H9 (cell line): ENCODE data around the gene ARIH1. TPM values are rescaled to one million over a fixed set of nuclear protein-coding genes. Genes with fewer than 3 reads are reported as not detected.

ENCODE experiments used
- DNase-seq: peaks from one replicate; pipeline ENCODE4 v3.0.0-alpha.2; 2017
- H2AFZ ChIP-seq: one replicate; pipeline ENCODE4 v1.6.1; 2013; ENCODE audit warnings: mild to moderate bottlenecking, low read length, control low read depth, moderate library complexity
- H2AK5ac ChIP-seq: 2 replicates; pipeline ENCODE4 v1.6.1; 2013; ENCODE audit warnings: low read length, control low read depth, mixed read lengths; ENCODE audit not compliant: insufficient read length
- H2BK120ac ChIP-seq: one replicate; pipeline ENCODE4 v1.6.1; 2013; ENCODE audit warnings: low read depth, mild to moderate bottlenecking, low read length, control low read depth, inconsistent platforms; ENCODE audit not compliant: poor library complexity, severe bottlenecking
- H2BK12ac ChIP-seq: 2 replicates; pipeline ENCODE4 v1.6.1; 2013; ENCODE audit warnings: low read length, control low read depth, mixed read lengths, low read depth; ENCODE audit not compliant: insufficient read length
- H2BK15ac ChIP-seq: 2 replicates; pipeline ENCODE4 v1.6.1; 2013; ENCODE audit warnings: low read depth, low read length, control low read depth
- H2BK20ac ChIP-seq: one replicate; pipeline ENCODE4 v1.6.1; 2013; ENCODE audit warnings: low read depth, mild to moderate bottlenecking, low read length, control low read depth, inconsistent platforms; ENCODE audit not compliant: poor library complexity, severe bottlenecking
- H2BK5ac ChIP-seq: 2 replicates; pipeline ENCODE4 v1.6.1; 2013; ENCODE audit warnings: low read length, control low read depth, mixed read lengths; ENCODE audit not compliant: insufficient read length
- H3K14ac ChIP-seq: 2 replicates; pipeline ENCODE4 v1.6.1; 2013; ENCODE audit warnings: low read length, control low read depth; ENCODE audit not compliant: insufficient read depth
- H3K18ac ChIP-seq: 2 replicates; pipeline ENCODE4 v1.6.1; 2013; ENCODE audit warnings: low read depth, mild to moderate bottlenecking, mixed read lengths, low read length, control low read depth; ENCODE audit not compliant: insufficient read length
- H3K23ac ChIP-seq: 2 replicates; pipeline ENCODE4 v1.6.1; 2013; ENCODE audit warnings: low read length, control low read depth, mixed read lengths, low read depth; ENCODE audit not compliant: insufficient read length
- H3K23me2 ChIP-seq: 2 replicates; pipeline ENCODE4 v1.6.1; 2013; ENCODE audit warnings: low read depth, mild to moderate bottlenecking, mixed read lengths, low read length, control low read depth; ENCODE audit not compliant: insufficient read length, poor library complexity, severe bottlenecking
- H3K27ac ChIP-seq: 2 replicates; pipeline ENCODE4 v1.5.1; 2013; ENCODE audit warnings: low read length, control low read depth, mixed read lengths, low read depth; ENCODE audit not compliant: insufficient read length
- H3K27me3 ChIP-seq: 2 replicates; pipeline ENCODE4 v1.6.1; 2013; ENCODE audit warnings: low read length, control low read depth, inconsistent platforms; ENCODE audit not compliant: insufficient read depth
- H3K4ac ChIP-seq: 2 replicates; pipeline ENCODE4 v1.6.1; 2013; ENCODE audit warnings: low read depth, mild to moderate bottlenecking, control low read depth, inconsistent platforms, low read length, moderate library complexity
- H3K4me1 ChIP-seq: 2 replicates; pipeline ENCODE4 v1.6.1; 2013; ENCODE audit warnings: low read length, control low read depth, inconsistent platforms; ENCODE audit not compliant: insufficient read depth
- H3K4me2 ChIP-seq: 2 replicates; pipeline ENCODE4 v1.6.1; 2013; ENCODE audit warnings: low read length, control low read depth, mixed read lengths; ENCODE audit not compliant: insufficient read length, insufficient read depth
- H3K56ac ChIP-seq: 2 replicates; pipeline ENCODE4 v1.6.1; 2013; ENCODE audit warnings: low read depth, mild to moderate bottlenecking, mixed read lengths, low read length, control low read depth; ENCODE audit not compliant: insufficient read length
- H3K79me1 ChIP-seq: 2 replicates; pipeline ENCODE4 v1.6.1; 2013; ENCODE audit warnings: low read depth, mild to moderate bottlenecking, moderate library complexity, low read length, control low read depth, inconsistent platforms; ENCODE audit not compliant: insufficient read depth, poor library complexity, severe bottlenecking
- H3K79me2 ChIP-seq: 2 replicates; pipeline ENCODE4 v1.6.1; 2013; ENCODE audit warnings: low read length, control low read depth, inconsistent platforms; ENCODE audit not compliant: insufficient read depth
- H3K9ac ChIP-seq: 2 replicates; pipeline ENCODE4 v1.6.1; 2013; ENCODE audit warnings: low read length, control low read depth, mixed read lengths; ENCODE audit not compliant: insufficient read length; ENCODE audit errors: extremely low read depth
- H3K9me3 ChIP-seq: one replicate; pipeline ENCODE4 v1.6.1; 2013; ENCODE audit warnings: low read depth, low read length, inconsistent platforms; ENCODE audit not compliant: control insufficient read depth
- H3T11ph ChIP-seq: one replicate; pipeline ENCODE4 v1.6.1; 2013; ENCODE audit warnings: mild to moderate bottlenecking, low read length, control low read depth, inconsistent platforms
- H4K20me1 ChIP-seq: one replicate; pipeline ENCODE4 v1.6.1; 2013; ENCODE audit not compliant: control insufficient read depth, insufficient read length, insufficient read depth
- H4K5ac ChIP-seq: 2 replicates; pipeline ENCODE4 v1.6.1; 2013; ENCODE audit warnings: low read depth, mild to moderate bottlenecking, mixed read lengths, low read length, control low read depth; ENCODE audit not compliant: insufficient read length
- H4K8ac ChIP-seq: replicated peaks from 2 replicates; pipeline ENCODE4 v1.6.1; 2013; ENCODE audit warnings: low read length, control low read depth, mixed read lengths, low read depth; ENCODE audit not compliant: insufficient read length
- H4K91ac ChIP-seq: 2 replicates; pipeline ENCODE4 v1.6.1; 2013; ENCODE audit warnings: low read depth, mild to moderate bottlenecking, moderate library complexity, mixed read lengths, low read length, control low read depth; ENCODE audit not compliant: insufficient read length
- H3K27ac Mint-ChIP-seq, 3 experiments: 2 replicates in 2 of 3; 3 replicates in 1 of 3; pipeline ENCODE4 v1.8.0; 2020 to 2021; ENCODE audit warnings: mixed read lengths in 3 of 3, mild to moderate bottlenecking in 1 of 3, moderate library complexity in 1 of 3
- H3K27me3 Mint-ChIP-seq: 2 replicates; pipeline ENCODE4 v1.8.0; 2021; ENCODE audit warnings: low read depth, mild to moderate bottlenecking, moderate library complexity, mixed read lengths
- H3K36me3 Mint-ChIP-seq, 3 experiments: 2 replicates in 2 of 3; 3 replicates in 1 of 3; pipeline ENCODE4 v1.8.0; 2020 to 2021; ENCODE audit warnings: low read depth in 3 of 3, mixed read lengths in 3 of 3; ENCODE audit not compliant: insufficient read depth in 1 of 3
- H3K4me1 Mint-ChIP-seq, 2 experiments: 2 replicates each; pipeline ENCODE4 v1.8.0; 2020; ENCODE audit warnings: mixed read lengths in 2 of 2
- H3K4me3 Mint-ChIP-seq, 2 experiments: 2 replicates in 1 of 2; 3 replicates in 1 of 2; pipeline ENCODE4 v1.8.0; 2020 to 2021; ENCODE audit warnings: mild to moderate bottlenecking in 2 of 2, mixed read lengths in 2 of 2, moderate library complexity in 1 of 2
- H3K9me3 Mint-ChIP-seq, 2 experiments: 2 replicates in 1 of 2; 3 replicates in 1 of 2; pipeline ENCODE4 v1.8.0; 2020; ENCODE audit warnings: mild to moderate bottlenecking in 2 of 2, mixed read lengths in 2 of 2, moderate library complexity in 1 of 2
- CTCF ChIP-seq: fragments of 200-600 bp; sonication (generic); conservative IDR thresholded peaks from 3 replicates; pipeline ENCODE4 v1.8.0; 2021; ENCODE audit warnings: antibody characterized with exemption, mild to moderate bottlenecking
- WGBS: extraction: QIAGEN DNeasy Blood & Tissue Kit; methylation state at CpG from one replicate; pipeline ENCODE4 v1.1.7; 2013; ENCODE audit warnings: missing lambda C conversion rate, low lambda C conversion rate, mixed read lengths; ENCODE audit not compliant: insufficient read length; ENCODE audit errors: extremely low coverage; 5-methylcytosine and 5-hydroxymethylcytosine counted together
- total RNA-seq: library from RNA; stranded (reverse); gene quantifications from 2 replicates; pipeline ENCODE4 v1.2.1, GENCODE V29; 2021

ARIH1 gene
- total RNA-seq, 1 experiment from 2014 or later = 158 TPM

GRCh38 chr15:72491768-72492167, 17.6 kb downstream of the ARIH1 start:
- no peak overlapping the region for H3K27ac ChIP-seq
- H3K79me1 ChIP-seq = no peaks in the 10 kb centered on the region
- no peak overlapping the region for H2BK20ac ChIP-seq
- no peaks in the 10 kb centered on the region for H3K9me3 Mint-ChIP-seq
- H3K23ac ChIP-seq = no peak overlapping the region
- no peak overlapping the region for H2AFZ ChIP-seq
- no peaks in the 10 kb centered on the region for H3K9me3 ChIP-seq
- H3K4me1 Mint-ChIP-seq = peaks cover 8 to 16% of the 10 kb centered on the region in 2 experiments
- no peak overlapping the region for H2BK5ac ChIP-seq
- H3K4me3 Mint-ChIP-seq = no peak overlapping the region
- H2BK12ac ChIP-seq = no peak overlapping the region
- H3K27ac Mint-ChIP-seq = peak overlapping the region in 1 of 3 experiments; percentile 66; a peak in 1 of 7 replicates
- H4K20me1 ChIP-seq = no peaks in the 10 kb centered on the region
- H3K9ac ChIP-seq = no peak overlapping the region
- no peak overlapping the region for H2BK120ac ChIP-seq
- H3T11ph ChIP-seq = no peak overlapping the region
- H3K27me3 ChIP-seq = no peaks in the 10 kb centered on the region
- WGBS = no CpG with 5 or more reads among the region's 2 CpGs
- H3K4ac ChIP-seq = no peak overlapping the region
- H3K27me3 Mint-ChIP-seq = no peaks in the 10 kb centered on the region
- no peak overlapping the region for H3K4me2 ChIP-seq
- no peak overlapping the region for H3K18ac ChIP-seq
- no peak overlapping the region for H4K91ac ChIP-seq
- no peak overlapping the region for H3K14ac ChIP-seq
- no peak overlapping the region for H2BK15ac ChIP-seq
- no peak for DNase-seq
- no peak overlapping the region for H4K8ac ChIP-seq
- H4K5ac ChIP-seq = no peak overlapping the region
- H2AK5ac ChIP-seq = no peak overlapping the region
- H3K79me2 ChIP-seq = peaks cover 58% of the 10 kb centered on the region; the same call in 1 of the 2 replicates
- H3K36me3 Mint-ChIP-seq = peaks cover 0 to 5% (median 2%) of the 10 kb centered on the region in 3 experiments; a peak in 6 of 7 replicates
- no peak for TF ChIP-seq CTCF
- no peak overlapping the region for H3K56ac ChIP-seq
- H3K4me1 ChIP-seq = no peaks in the 10 kb centered on the region; the same call in 1 of the 2 replicates
- no peaks in the 10 kb centered on the region for H3K23me2 ChIP-seq
